Upper lobe of left lung (tissue), 4 donors: ENCODE measurements around the gene TFEB.

Source experiments
- POLR2A ChIP-seq, 4 donors: fragments of 450-650 bp; IDR thresholded peaks; one replicate each; pipeline ENCODE4 v1.5.1; 2016 to 2017; ENCODE audit warnings: antibody characterized with exemption in 4 of 4, mild to moderate bottlenecking in 2 of 4
- POLR2AphosphoS5 ChIP-seq, 2 donors: sonication (generic); formaldehyde crosslinking; IDR thresholded peaks; one replicate each; pipeline ENCODE4 v1.5.1; 2017; ENCODE audit warnings: antibody characterized with exemption in 2 of 2
- TF ChIP-seq, protein P1 (sequence below), 6 experiments: fragments of 450-650 bp in 4 of 6; fragments of 200-600 bp in 2 of 6; sonication (generic) in 2 of 6; IDR thresholded peaks; one replicate each; pipeline ENCODE4 v1.5.1; 2016 to 2019; ENCODE audit warnings: antibody characterized with exemption in 6 of 6

DNA sequence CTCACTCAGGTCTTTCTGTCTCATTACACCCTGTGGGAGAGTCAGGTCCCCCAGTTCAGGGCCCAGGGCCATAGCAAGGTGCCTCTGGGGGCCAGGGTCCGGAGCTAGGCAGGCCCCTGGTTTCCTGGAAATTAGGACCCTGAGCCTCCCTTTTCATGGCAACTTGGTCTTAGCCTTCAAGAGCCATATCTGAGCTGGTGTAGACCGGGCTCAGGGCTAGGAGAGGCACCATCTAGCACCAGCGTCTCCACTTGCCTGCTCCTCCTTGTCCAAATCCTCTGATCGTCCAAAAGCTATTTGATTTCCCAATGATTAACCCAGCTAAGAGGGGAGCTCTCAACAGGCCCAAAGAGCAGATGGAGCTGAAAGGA, 91.5 kb downstream of the TFEB start:
- TF ChIP-seq, protein P1, sequence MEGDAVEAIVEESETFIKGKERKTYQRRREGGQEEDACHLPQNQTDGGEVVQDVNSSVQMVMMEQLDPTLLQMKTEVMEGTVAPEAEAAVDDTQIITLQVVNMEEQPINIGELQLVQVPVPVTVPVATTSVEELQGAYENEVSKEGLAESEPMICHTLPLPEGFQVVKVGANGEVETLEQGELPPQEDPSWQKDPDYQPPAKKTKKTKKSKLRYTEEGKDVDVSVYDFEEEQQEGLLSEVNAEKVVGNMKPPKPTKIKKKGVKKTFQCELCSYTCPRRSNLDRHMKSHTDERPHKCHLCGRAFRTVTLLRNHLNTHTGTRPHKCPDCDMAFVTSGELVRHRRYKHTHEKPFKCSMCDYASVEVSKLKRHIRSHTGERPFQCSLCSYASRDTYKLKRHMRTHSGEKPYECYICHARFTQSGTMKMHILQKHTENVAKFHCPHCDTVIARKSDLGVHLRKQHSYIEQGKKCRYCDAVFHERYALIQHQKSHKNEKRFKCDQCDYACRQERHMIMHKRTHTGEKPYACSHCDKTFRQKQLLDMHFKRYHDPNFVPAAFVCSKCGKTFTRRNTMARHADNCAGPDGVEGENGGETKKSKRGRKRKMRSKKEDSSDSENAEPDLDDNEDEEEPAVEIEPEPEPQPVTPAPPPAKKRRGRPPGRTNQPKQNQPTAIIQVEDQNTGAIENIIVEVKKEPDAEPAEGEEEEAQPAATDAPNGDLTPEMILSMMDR (IDR thresholded peaks at IDR 0.05): no peak
- TF ChIP-seq POLR2A (IDR thresholded peaks at IDR 0.05) (no peak), POLR2AphosphoS5 (IDR thresholded peaks at IDR 0.05) (no peak)
